ENCODE data around the gene ZNF296.

ZNF296 gene

GRCh38 chr19:45040059-45040771 is 36.1 kb downstream of the ZNF296 start:
- DNase-seq = no peak
- Histone ChIP-seq H3K27me3 (no peaks in the 10 kb centered on the region), H3K4me1 (peaks cover 3% of the 10 kb centered on the region; the same call in 1 of the 2 replicates), H3K9me3 (no peaks in the 10 kb centered on the region), H3K36me3 (peaks cover 47% of the 10 kb centered on the region), H3K4me3 (ENCODE audit: low read depth, low read length) (peak overlapping the region; percentile 95)
- no peak for TF ChIP-seq CTCF (IDR thresholded peaks at IDR 0.05; ENCODE audit: low read depth, low read length)

- Histone ChIP-seq H3K36me3 (peaks cover 37% of the 10 kb centered on the region), H3K4me1 (peaks cover 3% of the 10 kb centered on the region; the same call in 1 of the 2 replicates), H3K9me3 (no peaks in the 10 kb centered on the region), H3K27me3 (no peaks in the 10 kb centered on the region), H3K4me3 (ENCODE audit: low read depth, low read length) (peak within 1 kb of the TSS; percentile 95)
- DNase-seq = peak; percentile 94
- no peak for TF ChIP-seq CTCF (IDR thresholded peaks at IDR 0.05; ENCODE audit: low read depth, low read length)
Measured at GRCh38 chr19:45038931-45039893, 37.1 kb downstream of the ZNF296 start, which contains the start of gene CLASRP. Gene CLASRP, plus strand, starts transcription at chr19:45039045. Its CDS starts 1,168 bp downstream, at chr19:45040213.

GRCh38 chr19:45037393-45038169 is 38.7 kb downstream of the ZNF296 start:
- Histone ChIP-seq H3K27me3 (no peaks in the 10 kb centered on the region), H3K36me3 (peaks cover 23% of the 10 kb centered on the region), H3K4me1 (peaks cover 3% of the 10 kb centered on the region; the same call in 1 of the 2 replicates), H3K4me3 (ENCODE audit: low read depth, low read length) (no peak overlapping the region), H3K9me3 (no peaks in the 10 kb centered on the region)
- no peak for DNase-seq
- TF ChIP-seq CTCF (IDR thresholded peaks at IDR 0.05; ENCODE audit: low read depth, low read length) = no peak

GRCh38 chr19:45035755-45036154 is 40.5 kb downstream of the ZNF296 start:
- Histone ChIP-seq H3K27me3 (no peaks in the 10 kb centered on the region), H3K4me1 (peaks cover 3% of the 10 kb centered on the region; the same call in 1 of the 2 replicates), H3K36me3 (peaks cover 10% of the 10 kb centered on the region), H3K4me3 (ENCODE audit: low read depth, low read length) (no peak overlapping the region), H3K9me3 (no peaks in the 10 kb centered on the region)
- TF ChIP-seq CTCF (IDR thresholded peaks at IDR 0.05; ENCODE audit: low read depth, low read length) = no peak
- DNase-seq = no peak

GRCh38 chr19:45032421-45032820 is 43.9 kb downstream of the ZNF296 start:
- Histone ChIP-seq H3K9me3 (no peaks in the 10 kb centered on the region), H3K36me3 (no peaks in the 10 kb centered on the region), H3K4me1 (no peaks in the 10 kb centered on the region), H3K4me3 (ENCODE audit: low read depth, low read length) (no peak overlapping the region), H3K27me3 (no peaks in the 10 kb centered on the region)
- TF ChIP-seq CTCF (IDR thresholded peaks at IDR 0.05; ENCODE audit: low read depth, low read length) = no peak
- DNase-seq = no peak
